Glutamatergic neuron (in vitro differentiated cells): ENCODE data around the gene DCAF8L2. TPM values are rescaled to one million over a fixed set of nuclear protein-coding genes. Genes with fewer than 3 reads are reported as not detected.

ENCODE experiments used
- DNase-seq: peaks from one replicate; pipeline ENCODE4 v3.0.0; 2022
- H3K27ac Mint-ChIP-seq: one replicate; pipeline ENCODE4 v1.8.0; 2020; ENCODE audit warnings: mild to moderate bottlenecking, mixed read lengths, inconsistent platforms; ENCODE audit not compliant: unreplicated experiment
- H3K27me3 Mint-ChIP-seq: one replicate; pipeline ENCODE4 v1.8.0; 2020; ENCODE audit warnings: mild to moderate bottlenecking, moderate library complexity, mixed read lengths, inconsistent platforms; ENCODE audit not compliant: unreplicated experiment
- H3K36me3 Mint-ChIP-seq: one replicate; pipeline ENCODE4 v1.8.0; 2020; ENCODE audit warnings: mild to moderate bottlenecking, mixed read lengths, inconsistent platforms; ENCODE audit not compliant: unreplicated experiment
- H3K4me1 Mint-ChIP-seq: one replicate; pipeline ENCODE4 v1.8.0; 2020; ENCODE audit warnings: mild to moderate bottlenecking, low read depth, mixed read lengths, inconsistent platforms; ENCODE audit not compliant: unreplicated experiment
- H3K4me3 Mint-ChIP-seq: one replicate; pipeline ENCODE4 v1.8.0; 2020; ENCODE audit warnings: mild to moderate bottlenecking, mixed read lengths, inconsistent platforms; ENCODE audit not compliant: unreplicated experiment
- H3K9me3 Mint-ChIP-seq: one replicate; pipeline ENCODE4 v1.8.0; 2020; ENCODE audit warnings: mild to moderate bottlenecking, moderate library complexity, mixed read lengths, inconsistent platforms; ENCODE audit not compliant: unreplicated experiment
- CTCF ChIP-seq: fragments of 200-600 bp; sonication (generic); IDR thresholded peaks from one replicate; pipeline ENCODE4 v1.5.0; 2021; ENCODE audit not compliant: partially characterized antibody, unreplicated experiment
- total RNA-seq: library from RNA; stranded (reverse); fragmentation: NEBNext Ultra II Directional; extraction: Animal tissue kit (Norgen Biotek cat#: 25700); gene quantifications from one replicate; pipeline ENCODE4 v1.2.1, GENCODE V29; 2021; ENCODE audit not compliant: unreplicated experiment

DCAF8L2 gene
- total RNA-seq, 1 donor from 2014 or later, result not detected

- peak; percentile 43 for TF ChIP-seq CTCF
- Mint-ChIP-seq H3K4me3 (no peak overlapping the region), H3K9me3 (no peaks in the 10 kb centered on the region), H3K4me1 (peaks cover 3% of the 10 kb centered on the region), H3K27ac (no peak overlapping the region), H3K27me3 (no peaks in the 10 kb centered on the region), H3K36me3 (no peaks in the 10 kb centered on the region)
- no peak for DNase-seq
These were observed 29.8 kb downstream of the DCAF8L2 start for GRCh38 chrX:27619975-27620374.

GRCh38 chrX:27622883-27623282 lies 32.7 kb downstream of the DCAF8L2 start:
- no peak for DNase-seq
- H3K4me3 Mint-ChIP-seq, result no peak overlapping the region
- peaks cover 3% of the 10 kb centered on the region for H3K4me1 Mint-ChIP-seq
- no peak for TF ChIP-seq CTCF
- no peak overlapping the region for H3K27ac Mint-ChIP-seq
- no peaks in the 10 kb centered on the region for H3K9me3 Mint-ChIP-seq
- H3K36me3 Mint-ChIP-seq, result no peaks in the 10 kb centered on the region
- no peaks in the 10 kb centered on the region for H3K27me3 Mint-ChIP-seq

GRCh38 chrX:27626066-27626465 lies 35.9 kb downstream of the DCAF8L2 start:
- Mint-ChIP-seq H3K4me3 (no peak overlapping the region), H3K36me3 (no peaks in the 10 kb centered on the region), H3K4me1 (no peaks in the 10 kb centered on the region), H3K27ac (no peak overlapping the region), H3K9me3 (no peaks in the 10 kb centered on the region), H3K27me3 (no peaks in the 10 kb centered on the region)
- TF ChIP-seq CTCF, result no peak
- DNase-seq, result no peak

- no peak for TF ChIP-seq CTCF
- H3K27ac Mint-ChIP-seq, result no peak overlapping the region
- no peaks in the 10 kb centered on the region for H3K36me3 Mint-ChIP-seq
- peaks cover 2% of the 10 kb centered on the region for H3K27me3 Mint-ChIP-seq
- H3K9me3 Mint-ChIP-seq, result no peaks in the 10 kb centered on the region
- no peak overlapping the region for H3K4me3 Mint-ChIP-seq
- DNase-seq, result no peak
- H3K4me1 Mint-ChIP-seq, result no peaks in the 10 kb centered on the region
These were observed 43.2 kb downstream of the DCAF8L2 start for GRCh38 chrX:27633328-27633727.

- no peak for DNase-seq
- H3K4me3 Mint-ChIP-seq, result no peak overlapping the region
- no peak overlapping the region for H3K27ac Mint-ChIP-seq
- no peaks in the 10 kb centered on the region for H3K36me3 Mint-ChIP-seq
- H3K27me3 Mint-ChIP-seq, result no peaks in the 10 kb centered on the region
- H3K4me1 Mint-ChIP-seq, result no peaks in the 10 kb centered on the region
- H3K9me3 Mint-ChIP-seq, result no peaks in the 10 kb centered on the region
- TF ChIP-seq CTCF, result no peak
These were observed 66.4 kb downstream of the DCAF8L2 start for GRCh38 chrX:27656581-27656980.
